Sigmoid colon (tissue), 7 donors: ENCODE results near the gene IFT80. TPM values are rescaled to one million over a fixed set of nuclear protein-coding genes. Genes with fewer than 3 reads are reported as not detected.

Experiments
- DNase-seq: peaks from one replicate; pipeline ENCODE4 v3.0.0-alpha.2; 2019
- H3K27ac ChIP-seq, 4 donors: fragments of 200-600 bp; sonication (generic); one replicate each; pipeline ENCODE4 v1.5.1; 2016 to 2019; ENCODE audit warnings: mild to moderate bottlenecking in 1 of 4
- H3K27me3 ChIP-seq, 3 donors: fragments of 200-600 bp; sonication (generic); one replicate each; pipeline ENCODE4 v1.5.1; 2019; ENCODE audit warnings: mild to moderate bottlenecking in 1 of 3
- H3K36me3 ChIP-seq, 4 donors: fragments of 200-600 bp; sonication (generic); one replicate each; pipeline ENCODE4 v1.5.1; 2016 to 2019
- H3K4me1 ChIP-seq, 4 donors: fragments of 200-600 bp; sonication (generic); one replicate each; pipeline ENCODE4 v1.5.1; 2017 to 2019
- H3K4me3 ChIP-seq, 4 donors: fragments of 200-600 bp; sonication (generic); one replicate each; pipeline ENCODE4 v1.5.1; 2017 to 2019; ENCODE audit warnings: mild to moderate bottlenecking in 2 of 4, moderate library complexity in 1 of 4
- H3K9me3 ChIP-seq, 4 donors: fragments of 200-600 bp in 3 of 4; sonication (generic) in 3 of 4; one replicate each; pipeline versions ENCODE4 v1.5.1 to v1.6.1; 2013 to 2019
- CTCF ChIP-seq, 4 experiments: fragments of 450-650 bp in 3 of 4; fragments of 200-600 bp in 1 of 4; IDR thresholded peaks; one replicate each; pipeline ENCODE4 v1.5.1; 2016 to 2019; ENCODE audit warnings: antibody characterized with exemption in 4 of 4, mild to moderate bottlenecking in 3 of 4, moderate library complexity in 2 of 4
- EP300 ChIP-seq, 4 donors: sonication (generic); formaldehyde crosslinking; IDR thresholded peaks; one replicate each; pipeline ENCODE4 v1.6.1; 2017; ENCODE audit warnings: antibody characterized with exemption in 4 of 4
- POLR2A ChIP-seq, 2 donors: fragments of 450-650 bp; IDR thresholded peaks; one replicate each; pipeline ENCODE4 v1.6.1; 2016; ENCODE audit warnings: antibody characterized with exemption in 2 of 2, mild to moderate bottlenecking in 2 of 2, moderate library complexity in 2 of 2
- POLR2AphosphoS5 ChIP-seq, 4 donors: sonication (generic); formaldehyde crosslinking; IDR thresholded peaks; one replicate each; pipeline ENCODE4 v1.6.1; 2017; ENCODE audit warnings: antibody characterized with exemption in 4 of 4
- WGBS, 2 donors: extraction: QIAGEN DNeasy Blood & Tissue Kit; methylation state at CpG; one replicate each; pipeline ENCODE4 v1.1.7; 2013; 5-methylcytosine and 5-hydroxymethylcytosine counted together
- intact Hi-C: fragments of 100-400 bp; cut with DNase I; formaldehyde crosslinking; loops from one replicate; pipeline ENCODE4 v1.15.1; 2023
- polyA plus RNA-seq, 3 donors: library from polyadenylated mRNA; stranded (reverse); fragments of 200-250 nt; gene quantifications; one replicate each; pipeline ENCODE4 v1.2.3, GENCODE V29; 2013
- total RNA-seq, 4 donors: library from RNA; depleted of rRNA; stranded (reverse); fragments of >200 nt; gene quantifications; one replicate each; pipeline ENCODE4 v1.1.0, GENCODE V29; 2016
- donor health status: healthy with polysubstance abuse.
- donor health status: Bipolar disorder and iron deficiency.
- donor health status: healthy.

IFT80 gene
- total and polyA plus RNA-seq, 7 donors, result 5.8 to 22.8 (median 15.0) TPM

DNA sequence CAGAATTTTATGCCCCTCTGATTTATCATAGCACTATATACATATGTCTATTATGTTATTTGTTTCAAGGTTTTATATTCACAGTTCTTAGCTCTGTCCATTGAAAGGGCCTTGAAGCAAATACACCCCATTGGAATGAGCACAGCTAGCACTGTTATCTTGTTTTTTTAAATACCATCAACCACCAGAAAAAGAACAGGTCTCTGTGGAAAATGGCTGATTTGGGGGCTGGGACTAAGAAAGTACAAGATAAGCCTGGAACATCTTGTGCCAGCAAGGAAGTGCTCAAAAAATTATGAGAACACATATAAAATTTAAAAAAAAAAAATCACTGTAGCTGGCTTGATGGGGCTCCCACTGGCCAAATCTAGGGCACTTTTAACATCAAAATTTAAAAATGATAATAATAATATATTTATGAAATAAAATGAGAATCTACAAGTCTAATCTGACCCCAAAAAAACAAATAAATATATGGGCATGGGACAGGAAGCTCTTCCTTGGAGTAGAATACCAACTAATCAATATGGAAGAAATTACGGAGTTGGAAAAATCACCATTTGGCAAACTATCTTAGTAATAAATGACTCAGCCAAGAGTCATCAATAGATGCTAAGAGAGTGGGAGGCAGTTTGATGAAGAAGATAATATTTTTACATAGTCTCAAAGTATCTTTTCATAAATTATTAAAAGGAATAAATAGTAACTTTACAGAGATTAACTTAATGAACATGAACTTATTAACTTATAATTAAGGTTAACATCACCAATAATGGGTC lies 20.5 kb downstream of the IFT80 start:
- DNase-seq, result no peak
- intact Hi-C loops, result no loop called here

GRCh38 chr3:160376681-160377080 lies 22.3 kb downstream of the IFT80 start:
- no peak for DNase-seq
- intact Hi-C loops, result no loop called here
- TF ChIP-seq POLR2AphosphoS5 (IDR thresholded peaks at IDR 0.05) (no peak), EP300 (IDR thresholded peaks at IDR 0.05) (no peak), POLR2A (IDR thresholded peaks at IDR 0.05) (no peak), CTCF (IDR thresholded peaks at IDR 0.05) (no peak)
- Histone ChIP-seq H3K9me3 (no peaks in the 10 kb centered on the region), H3K4me1 (no peaks in the 10 kb centered on the region), H3K27me3 (no peaks in the 10 kb centered on the region), H3K27ac (no peak overlapping the region), H3K4me3 (no peak overlapping the region), H3K36me3 (peaks cover 0 to 44% (median 2%) of the 10 kb centered on the region in 4 donors)
- WGBS, 2 donors, result 98 to 99% methylated on average over 2 of the region's 2 CpGs

More for the DNA sequence above, 20.5 kb downstream of the IFT80 start:
- no peak overlapping the region for H3K27ac ChIP-seq
- H3K27me3 ChIP-seq, result no peaks in the 10 kb centered on the region
- no peak for TF ChIP-seq POLR2AphosphoS5 (IDR thresholded peaks at IDR 0.05)
- TF ChIP-seq POLR2A (IDR thresholded peaks at IDR 0.05), result no peak
- TF ChIP-seq EP300 (IDR thresholded peaks at IDR 0.05), result no peak
- TF ChIP-seq CTCF (IDR thresholded peaks at IDR 0.05), result no peak
- no peak overlapping the region for H3K4me3 ChIP-seq
- H3K36me3 ChIP-seq, result peaks cover 0 to 36% (median 2%) of the 10 kb centered on the region in 4 donors
- no peaks in the 10 kb centered on the region for H3K4me1 ChIP-seq
- WGBS, 2 donors, result 95 to 97% methylated on average over 1 of the region's 1 CpG
- H3K9me3 ChIP-seq, result no peaks in the 10 kb centered on the region

- H3K4me1 ChIP-seq, result no peaks in the 10 kb centered on the region
- H3K36me3 ChIP-seq, result peaks cover 0 to 41% (median 2%) of the 10 kb centered on the region in 4 donors
- no peak overlapping the region for H3K27ac ChIP-seq
- TF ChIP-seq EP300 (IDR thresholded peaks at IDR 0.05) (no peak), POLR2AphosphoS5 (IDR thresholded peaks at IDR 0.05) (no peak), CTCF (IDR thresholded peaks at IDR 0.05) (no peak), POLR2A (IDR thresholded peaks at IDR 0.05) (no peak)
- no peak overlapping the region for H3K4me3 ChIP-seq
- H3K27me3 ChIP-seq, result no peaks in the 10 kb centered on the region
- H3K9me3 ChIP-seq, result no peaks in the 10 kb centered on the region
- 98 to 99% methylated on average over 1 of the region's 1 CpG for WGBS, 2 donors
- DNase-seq, result no peak
- intact Hi-C loops, result no loop called here
Observed at GRCh38 chr3:160374925-160375324, 24.1 kb downstream of the IFT80 start.

DNA sequence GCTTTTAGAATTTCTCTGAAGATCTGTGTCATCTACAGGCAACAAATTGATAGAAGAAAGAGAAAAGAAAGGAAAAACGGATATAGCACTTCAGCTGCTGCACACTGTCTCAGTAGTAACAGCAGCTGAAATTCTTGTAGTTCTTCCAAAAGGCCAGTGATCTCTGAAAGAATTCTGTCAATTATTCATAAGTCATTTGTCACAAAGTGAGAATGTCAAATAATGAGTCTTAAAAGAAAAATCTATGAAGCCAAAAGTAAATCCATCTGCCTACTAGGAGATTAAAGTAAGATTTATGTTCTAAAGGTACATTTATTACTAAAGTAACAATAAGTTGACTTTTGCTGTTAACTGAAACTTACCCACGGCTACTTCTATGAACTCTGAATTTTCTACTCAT lies 24.6 kb downstream of the IFT80 start:
- peaks cover 0 to 41% (median 2%) of the 10 kb centered on the region in 4 donors for H3K36me3 ChIP-seq
- no peaks in the 10 kb centered on the region for H3K27me3 ChIP-seq
- H3K9me3 ChIP-seq, result no peaks in the 10 kb centered on the region
- DNase-seq, result no peak
- intact Hi-C loops, result no loop called here
- H3K27ac ChIP-seq, result no peak overlapping the region
- H3K4me3 ChIP-seq, result no peak overlapping the region
- TF ChIP-seq POLR2A (IDR thresholded peaks at IDR 0.05), result no peak
- TF ChIP-seq EP300 (IDR thresholded peaks at IDR 0.05), result no peak
- TF ChIP-seq POLR2AphosphoS5 (IDR thresholded peaks at IDR 0.05), result no peak
- TF ChIP-seq CTCF (IDR thresholded peaks at IDR 0.05), result no peak
- no peaks in the 10 kb centered on the region for H3K4me1 ChIP-seq
- 89 to 92% methylated on average over 2 of the region's 2 CpGs for WGBS, 2 donors
